Endothelial cell of hepatic sinusoid (primary cell): ENCODE data around the gene DNAJC13.

Experiments
- in situ Hi-C: cut with HindIII; loops from 2 replicates; pipeline ENCODE4 v1.10.0; 2017; ENCODE audit warnings: low sequenced_read_pairs

The DNAJC13 gene

DNA sequence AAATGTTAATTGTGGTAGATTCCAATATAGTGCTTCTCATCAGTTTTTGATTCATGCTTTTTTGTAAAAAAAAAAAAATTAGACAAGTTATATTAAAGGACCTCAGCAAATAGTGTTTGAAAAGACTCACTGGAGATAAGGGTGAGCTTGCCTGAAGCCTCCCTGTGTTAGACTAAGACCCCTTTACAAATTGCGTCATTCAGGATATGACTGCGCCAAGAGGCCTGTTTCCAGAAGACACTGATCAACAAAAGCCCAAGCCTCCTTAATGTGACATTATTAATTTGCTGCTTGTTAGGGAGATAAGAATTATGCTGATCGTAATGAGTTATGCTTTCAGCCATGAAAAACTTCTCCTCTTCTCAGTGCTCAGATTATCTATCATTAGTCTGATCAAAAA lies 13.0 kb upstream of the DNAJC13 start:
- in situ Hi-C loops = no loop called here

DNA sequence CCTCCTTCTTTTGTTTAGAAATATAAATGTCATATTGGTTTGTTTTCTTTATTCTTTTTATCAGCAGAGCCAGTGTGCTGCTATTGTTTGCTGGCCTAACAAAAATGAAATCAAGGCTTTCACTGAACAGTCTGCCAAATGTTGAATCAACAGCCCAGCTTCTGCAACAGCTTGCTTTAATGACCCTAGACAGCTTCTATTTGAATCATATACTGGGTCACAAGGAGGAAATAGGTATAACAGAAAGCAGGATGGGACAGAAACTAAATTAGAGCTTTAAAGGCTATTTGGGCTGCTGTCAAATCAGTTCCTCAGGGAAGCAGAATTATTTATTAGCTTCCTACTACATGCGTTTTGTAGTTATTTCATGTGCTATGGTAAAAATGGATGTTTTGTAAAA lies 12.1 kb upstream of the DNAJC13 start:
- in situ Hi-C loops = no loop called here

DNA sequence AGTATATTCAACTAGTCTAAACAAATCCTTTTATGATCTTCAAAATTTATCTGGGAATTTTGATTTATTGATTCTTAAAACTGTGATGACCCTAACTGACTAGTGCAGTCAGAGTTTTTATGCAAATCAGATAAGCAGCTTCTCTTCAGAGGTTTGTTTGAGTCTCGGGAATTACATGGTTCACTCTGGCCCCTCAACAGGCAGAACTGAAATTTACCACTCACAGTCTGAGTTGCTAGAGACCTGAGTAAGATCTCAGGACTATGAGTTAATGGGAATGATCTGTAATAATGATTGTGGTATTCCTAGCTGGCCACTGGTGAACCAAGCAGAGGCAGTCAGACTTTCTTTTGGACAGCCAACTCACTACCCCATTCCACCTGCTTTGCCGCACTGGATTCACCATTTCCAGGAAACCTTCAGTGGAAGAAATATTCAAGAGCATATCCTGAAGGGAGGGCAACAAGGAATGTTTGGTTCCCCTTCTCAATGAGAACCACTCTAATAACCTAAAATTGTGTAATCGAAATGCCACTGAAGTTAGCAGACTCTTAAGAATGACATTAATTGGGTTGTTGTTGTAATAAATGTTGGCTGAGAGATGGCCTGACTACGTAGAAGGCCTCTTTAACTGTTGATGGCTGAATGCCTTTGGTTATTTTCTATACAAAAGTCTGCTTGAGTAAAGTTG lies 11.5 kb upstream of the DNAJC13 start:
- in situ Hi-C loops = no loop called here

DNA sequence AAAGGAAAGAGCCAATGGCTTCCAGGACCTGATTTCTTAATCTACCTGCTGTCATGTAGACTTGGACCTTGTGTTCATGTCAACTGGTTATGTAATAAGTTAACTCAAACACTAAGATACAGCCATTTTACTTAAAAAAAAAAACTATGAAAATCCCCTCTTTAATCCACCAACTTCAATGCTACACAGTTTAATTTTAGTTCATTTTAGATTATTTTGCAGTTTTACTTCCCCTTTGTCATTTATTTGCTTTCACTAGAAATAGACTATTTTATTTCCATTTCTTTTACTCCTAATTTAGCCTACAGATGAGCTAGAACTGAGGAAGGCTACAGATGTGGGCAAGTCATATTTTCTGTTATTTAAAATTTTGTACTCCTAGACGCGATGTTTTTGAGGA lies 10.7 kb upstream of the DNAJC13 start:
- in situ Hi-C loops = no loop called here

DNA sequence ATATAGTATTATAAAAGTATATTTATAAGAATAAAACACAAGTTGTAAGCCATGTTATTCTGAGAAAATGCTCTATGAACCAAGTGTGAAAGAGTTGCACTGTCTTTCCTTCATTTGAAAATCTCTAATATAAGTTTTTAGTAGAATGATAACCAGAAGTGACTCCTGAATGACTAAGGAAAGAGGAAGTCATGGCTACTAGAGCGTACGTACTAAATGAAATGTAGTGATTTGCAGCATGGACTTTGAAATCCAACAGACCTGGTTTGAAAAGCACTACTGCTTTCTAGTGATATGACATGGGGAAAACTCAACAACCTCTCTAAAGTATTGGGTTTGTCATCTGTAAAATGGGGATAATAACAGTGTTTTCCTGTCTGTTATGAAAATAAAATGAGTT lies 10.3 kb upstream of the DNAJC13 start:
- in situ Hi-C loops = no loop called here

DNA sequence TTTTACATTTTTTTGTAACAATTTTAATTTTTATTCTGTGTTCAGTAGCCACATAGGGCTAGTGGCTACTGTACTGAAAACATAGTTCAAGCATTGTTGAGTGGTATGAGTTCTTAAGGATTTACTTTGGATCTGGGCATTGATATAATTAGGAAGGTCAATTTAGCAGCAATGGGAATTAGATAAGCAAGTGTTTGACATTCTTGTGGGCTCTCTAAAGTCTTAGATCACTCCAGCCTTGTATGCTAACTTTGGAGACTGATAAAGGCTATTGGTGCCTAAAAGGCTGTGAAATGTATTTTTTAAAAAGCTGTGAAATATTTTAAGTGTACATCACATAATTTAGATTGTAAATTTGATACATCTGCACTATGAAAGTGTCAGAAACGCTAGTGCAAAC lies 2.5 kb upstream of the DNAJC13 start:
- in situ Hi-C loops = loop anchor here (10.0 kb wide), 1 partner anchor 160 kb away; no protein-coding TSS in a partner anchor

DNA sequence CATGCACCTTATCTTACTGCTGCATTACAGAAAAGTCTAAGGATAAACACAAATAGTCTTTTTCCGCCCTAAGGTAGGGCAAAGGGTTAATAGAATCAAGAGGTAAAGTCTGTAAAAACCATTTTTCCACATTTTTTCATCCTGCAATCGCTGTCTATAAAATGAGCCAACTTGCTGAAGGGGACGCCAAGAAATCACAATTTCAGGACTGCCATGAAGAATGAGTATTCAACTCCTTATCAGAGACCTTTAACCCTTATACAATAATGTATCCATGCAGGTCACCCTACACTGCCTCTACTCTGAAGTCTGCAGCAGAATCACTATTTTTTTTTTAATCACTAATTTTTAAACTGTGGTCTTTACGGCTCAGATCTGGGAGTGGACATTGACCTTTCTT lies 1.1 kb upstream of the DNAJC13 start:
- in situ Hi-C loops = loop anchor here (10.0 kb wide), 1 partner anchor 161 kb away; no protein-coding TSS in a partner anchor

DNA sequence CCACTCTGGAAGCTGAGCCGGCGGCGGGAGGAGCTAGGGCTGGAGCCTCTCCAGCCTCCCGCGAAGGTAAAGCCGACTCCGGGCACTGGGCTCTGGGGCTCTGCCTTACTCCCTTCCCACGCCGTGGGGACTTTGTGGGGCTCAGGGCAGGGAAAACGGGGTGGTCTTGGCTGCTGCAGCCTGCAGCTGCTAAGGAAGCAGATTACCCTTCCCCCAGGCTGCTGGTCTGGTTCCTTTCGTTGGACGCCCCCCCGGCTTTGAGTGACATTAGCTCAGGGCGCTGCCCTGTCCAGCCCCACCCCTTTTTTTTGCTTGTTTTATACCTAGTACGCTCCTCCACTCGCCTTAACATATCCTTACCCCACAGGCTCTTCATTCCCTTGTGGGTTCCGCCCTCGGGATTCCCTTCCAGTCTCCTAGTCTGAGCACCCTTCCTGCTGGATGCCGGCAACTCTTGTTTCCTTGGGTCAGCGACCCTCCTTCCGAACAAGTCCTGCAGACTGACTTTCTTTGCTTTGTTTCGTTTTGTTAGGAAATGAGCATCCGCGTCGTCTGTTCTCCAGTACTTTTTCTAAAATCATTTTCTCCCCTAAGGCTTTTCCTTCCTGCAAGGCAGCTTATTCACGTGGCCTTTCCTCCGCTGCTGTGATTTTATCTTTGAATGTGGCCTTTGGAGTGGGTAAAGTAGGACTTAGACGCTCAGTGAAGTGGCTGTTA lies 551 bp downstream of the DNAJC13 start:
- in situ Hi-C loops = loop anchor here (10.0 kb wide), 1 partner anchor 163 kb away; no protein-coding TSS in a partner anchor

DNA sequence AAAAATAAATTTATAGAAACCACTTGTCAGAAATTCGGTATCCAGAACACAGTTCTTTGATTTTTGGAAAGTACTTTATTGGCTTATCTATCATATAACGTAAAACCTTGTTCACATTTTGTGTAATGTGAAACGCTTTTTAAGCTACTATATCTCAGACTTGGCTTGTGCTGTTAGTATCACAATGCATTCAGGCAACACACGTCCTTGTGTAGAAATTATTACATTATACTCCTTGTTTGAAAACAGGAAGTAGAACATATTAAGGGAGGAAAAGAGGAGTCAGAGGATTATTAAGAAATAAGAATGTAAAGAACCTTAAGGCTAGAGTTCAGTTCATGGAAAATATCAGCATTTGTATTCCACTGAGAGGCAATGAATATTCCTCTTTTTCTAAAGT lies 1.6 kb downstream of the DNAJC13 start:
- in situ Hi-C loops = loop anchor here (10.0 kb wide), 1 partner anchor 164 kb away; no protein-coding TSS in a partner anchor

DNA sequence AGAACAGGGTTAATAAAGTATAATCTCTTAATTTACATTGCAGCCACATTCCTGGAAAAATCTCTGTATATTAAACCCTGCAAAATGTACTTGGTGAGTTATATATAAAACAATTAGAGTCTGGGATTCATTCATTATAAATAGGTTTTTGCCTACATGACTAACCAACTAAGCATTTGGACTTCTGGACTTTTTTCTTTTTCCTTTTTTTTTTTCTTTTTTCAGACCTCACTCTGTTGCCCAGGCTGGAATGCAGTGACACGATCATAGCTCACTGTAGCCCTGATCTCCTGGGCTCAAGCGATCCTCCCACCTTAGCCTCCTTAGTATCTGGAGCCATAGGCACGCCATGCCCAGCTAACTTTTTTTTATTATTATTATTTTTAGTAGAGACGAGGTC lies 4.5 kb downstream of the DNAJC13 start:
- in situ Hi-C loops = no loop called here

DNA sequence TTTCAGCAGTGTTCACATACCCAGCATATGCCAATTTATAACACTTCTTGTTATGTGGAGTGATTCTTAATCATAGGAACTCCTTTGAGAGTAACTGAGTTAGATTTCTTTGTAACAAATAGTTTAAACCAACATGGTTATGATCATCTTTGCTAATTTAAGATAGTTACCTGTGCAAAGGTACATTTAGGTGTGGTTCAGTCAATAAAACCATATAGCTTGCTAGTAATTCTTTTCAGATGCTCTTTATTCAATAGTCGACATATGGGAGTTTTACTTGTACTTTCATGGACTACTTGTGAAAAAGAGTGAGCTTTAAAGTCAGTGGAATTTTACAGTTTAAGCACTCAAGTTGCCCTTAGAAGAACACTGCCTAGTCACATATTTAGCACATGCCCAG lies 5.2 kb downstream of the DNAJC13 start:
- in situ Hi-C loops = no loop called here

DNA sequence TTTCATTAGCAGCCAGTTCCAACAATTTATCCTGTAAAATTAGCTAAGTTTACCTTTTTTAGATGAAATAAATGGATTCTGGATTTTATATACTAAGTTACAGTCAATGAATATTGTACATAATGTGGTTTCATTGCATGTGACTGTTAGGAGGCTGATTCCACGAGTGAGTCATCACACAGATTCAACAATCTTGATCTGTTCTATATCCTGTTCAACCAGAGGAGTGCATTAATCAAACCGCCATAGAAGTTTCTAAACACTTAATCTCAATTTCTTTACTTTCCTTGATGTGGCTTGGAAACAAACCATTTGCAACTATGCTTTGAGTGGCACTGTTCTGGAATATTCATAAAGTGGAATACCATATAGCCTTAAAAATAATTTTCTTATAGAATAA lies 15.3 kb downstream of the DNAJC13 start:
- in situ Hi-C loops = no loop called here

DNA sequence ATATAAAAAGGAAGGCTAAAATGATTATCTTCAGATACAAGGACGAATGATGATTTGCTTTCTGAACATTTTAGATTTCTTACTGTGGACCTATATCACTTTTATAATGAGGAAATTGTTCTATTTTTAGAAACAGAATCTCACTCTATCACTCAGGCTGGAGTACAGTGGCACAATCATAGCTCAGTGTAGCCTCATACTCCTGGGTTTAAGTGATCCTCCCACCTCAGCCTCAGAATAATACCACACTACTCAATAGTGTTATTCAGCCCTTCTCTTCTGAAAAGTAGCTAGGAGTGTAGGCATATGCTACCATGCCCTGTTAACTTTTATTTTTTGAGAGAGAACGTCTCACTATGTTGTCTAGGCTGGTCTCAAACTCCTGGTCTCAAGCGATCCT lies 15.8 kb downstream of the DNAJC13 start:
- in situ Hi-C loops = no loop called here

DNA sequence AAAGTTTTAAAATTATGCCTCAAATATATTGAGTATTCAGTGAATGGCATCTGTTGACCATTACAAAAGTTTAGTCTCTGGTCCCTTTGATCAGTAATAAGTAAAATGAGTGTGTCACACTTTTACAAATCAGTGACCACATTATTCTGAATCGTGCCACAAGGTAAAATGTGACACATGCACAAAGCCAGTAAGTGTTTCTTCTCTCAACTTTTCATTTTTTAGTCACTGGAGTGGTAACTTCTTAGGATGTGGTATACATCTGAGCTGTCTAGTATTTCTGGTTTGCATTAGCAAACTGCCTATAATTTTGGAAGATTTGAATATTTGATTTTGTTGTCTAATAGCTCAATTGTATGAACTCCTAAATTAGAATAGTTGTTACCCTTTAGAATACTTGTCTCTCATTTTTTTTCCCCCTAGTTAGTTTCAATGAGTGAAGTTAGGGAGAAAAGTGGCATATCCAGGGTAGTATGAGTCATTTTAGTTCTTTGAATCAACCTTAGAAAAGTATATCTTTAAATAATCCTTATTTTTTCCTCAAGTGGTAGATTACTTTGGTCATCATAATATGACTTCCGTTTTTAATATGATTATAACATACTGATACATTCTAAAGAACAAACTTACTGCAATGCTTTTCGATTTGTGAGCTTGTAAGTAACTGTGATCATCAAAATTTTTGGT lies 18.1 kb downstream of the DNAJC13 start:
- in situ Hi-C loops = no loop called here

DNA sequence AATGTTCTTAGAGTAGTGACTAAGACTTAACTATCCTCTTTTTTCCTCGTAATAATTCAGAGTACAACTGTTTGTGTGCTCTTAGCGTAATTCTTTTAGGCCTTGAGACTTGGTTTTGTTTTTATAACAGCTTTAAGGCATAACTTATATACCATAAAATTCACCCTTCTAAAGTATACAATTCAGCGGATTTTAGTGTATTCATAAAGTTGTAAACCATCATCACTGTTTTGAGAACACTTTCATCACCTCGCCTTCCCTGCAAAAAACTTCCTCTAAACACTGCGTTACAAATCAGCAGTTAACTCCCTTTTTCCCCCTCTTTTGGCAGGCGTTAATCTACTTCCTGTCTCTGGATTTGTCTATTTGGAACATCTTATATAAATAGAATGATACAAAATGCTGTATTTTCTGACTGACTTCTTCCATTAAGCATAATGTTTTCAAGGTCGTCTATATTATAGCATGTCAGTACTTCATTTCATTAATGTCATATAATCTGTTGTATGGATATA lies 18.7 kb downstream of the DNAJC13 start:
- in situ Hi-C loops = no loop called here

DNA sequence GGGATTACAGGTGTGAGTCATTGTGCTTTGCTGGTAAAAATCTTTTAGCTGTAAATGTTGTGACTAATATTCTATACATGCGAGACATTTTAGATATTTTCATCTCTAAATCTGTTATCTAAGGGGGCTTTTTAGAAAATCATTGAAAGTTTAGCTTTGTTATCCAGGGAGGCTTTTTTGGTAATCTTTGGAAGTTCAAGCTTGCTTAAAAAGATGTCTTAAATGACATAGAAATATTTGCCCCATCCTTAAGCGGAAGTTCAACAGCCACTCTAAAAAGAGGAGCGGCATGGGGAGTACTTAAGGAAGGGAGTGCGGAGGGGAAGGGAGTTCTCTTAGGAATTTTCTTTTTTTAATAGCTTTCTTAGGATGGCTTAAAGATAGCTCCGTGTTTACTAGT lies 26.1 kb downstream of the DNAJC13 start:
- in situ Hi-C loops = no loop called here

DNA sequence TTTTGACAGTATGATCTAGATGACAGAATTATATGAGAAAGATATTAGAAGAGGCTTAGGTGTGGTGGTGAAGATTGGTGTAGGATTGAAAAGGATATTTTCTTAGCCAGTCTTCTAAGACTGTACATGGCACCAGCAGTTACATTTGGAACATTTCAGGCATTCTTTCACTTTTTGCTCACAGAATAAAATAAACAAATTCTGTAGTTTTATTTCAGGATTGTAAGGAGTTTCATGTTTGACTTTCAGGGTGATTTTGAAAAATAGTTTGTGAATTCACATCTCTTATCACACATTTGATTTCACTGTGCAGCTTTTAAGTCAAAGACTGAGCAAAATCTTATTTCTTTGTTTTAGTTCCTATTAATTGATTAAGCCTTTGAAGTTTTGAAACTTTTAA lies 27.1 kb downstream of the DNAJC13 start:
- in situ Hi-C loops = no loop called here

DNA sequence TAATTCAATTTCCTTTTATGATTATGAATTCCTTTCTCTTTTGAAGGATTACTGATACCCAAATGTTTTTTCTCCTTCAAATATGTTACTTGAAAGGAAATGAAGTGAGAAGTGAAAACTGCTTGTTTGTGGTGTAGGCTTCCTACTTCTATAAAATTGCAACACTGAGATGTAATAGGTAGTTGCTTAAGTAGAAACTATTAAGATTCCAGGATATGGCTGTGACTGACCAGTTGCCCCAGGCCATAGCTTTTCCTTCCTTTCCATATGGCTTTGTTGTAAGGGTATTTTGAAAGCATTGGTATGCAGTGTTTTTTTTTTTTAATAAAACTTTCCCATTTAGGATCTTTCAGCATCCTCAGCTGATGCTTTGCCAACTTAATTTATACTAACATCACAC lies 28.5 kb downstream of the DNAJC13 start:
- in situ Hi-C loops = no loop called here

DNA sequence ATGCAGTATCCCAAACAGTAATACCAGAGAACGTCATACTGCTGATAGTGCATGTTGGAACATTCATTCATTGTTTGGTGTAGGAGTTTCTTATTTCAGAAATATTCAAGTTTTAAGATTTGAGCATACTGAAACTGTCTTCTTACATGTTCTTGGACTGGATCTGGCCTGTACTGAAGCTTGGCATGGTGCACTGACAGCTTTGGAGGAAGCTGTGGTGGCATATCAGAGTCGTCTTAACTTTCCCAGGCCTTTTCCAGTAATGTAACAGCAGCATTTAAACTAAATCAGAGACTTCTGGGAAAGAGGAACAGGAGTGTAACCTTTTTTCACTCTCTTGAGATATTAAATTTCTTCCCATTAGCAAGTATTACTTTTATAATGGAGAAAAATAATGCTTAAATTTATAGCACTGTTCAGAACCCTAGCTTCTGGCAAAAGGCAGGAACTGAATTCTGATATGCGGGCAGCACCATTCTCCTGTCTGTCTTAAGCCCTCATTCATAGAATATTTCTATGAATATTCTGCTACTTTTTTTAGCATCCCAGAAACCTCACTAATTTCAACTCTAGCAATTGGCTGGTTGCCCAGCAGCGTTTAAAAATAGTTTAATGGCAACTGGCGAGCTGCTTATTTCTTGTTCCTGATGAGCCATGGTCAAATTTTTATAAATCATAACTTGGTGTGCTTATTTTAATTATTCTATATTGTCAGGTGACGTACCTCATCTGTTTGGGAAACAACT lies 31.1 kb downstream of the DNAJC13 start:
- in situ Hi-C loops = no loop called here

DNA sequence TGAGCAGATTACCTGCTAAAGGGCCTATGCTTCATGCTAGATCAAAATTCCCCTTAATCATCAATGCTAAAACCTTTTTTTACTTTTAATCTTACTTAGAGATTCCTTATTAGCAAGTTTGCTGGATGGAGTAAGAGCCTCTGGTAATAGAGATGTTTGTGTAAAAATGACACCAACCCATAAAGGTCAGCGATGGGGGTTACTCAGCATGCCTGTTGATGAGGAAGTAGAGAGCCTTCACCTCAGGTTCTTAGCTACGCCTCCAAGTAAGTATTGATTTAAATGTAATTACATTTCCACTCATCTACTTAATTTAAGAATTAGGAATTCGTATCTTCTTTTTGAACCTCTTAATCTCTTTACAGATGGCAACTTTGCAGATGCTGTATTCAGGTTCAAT lies 38.8 kb downstream of the DNAJC13 start:
- in situ Hi-C loops = no loop called here

DNA sequence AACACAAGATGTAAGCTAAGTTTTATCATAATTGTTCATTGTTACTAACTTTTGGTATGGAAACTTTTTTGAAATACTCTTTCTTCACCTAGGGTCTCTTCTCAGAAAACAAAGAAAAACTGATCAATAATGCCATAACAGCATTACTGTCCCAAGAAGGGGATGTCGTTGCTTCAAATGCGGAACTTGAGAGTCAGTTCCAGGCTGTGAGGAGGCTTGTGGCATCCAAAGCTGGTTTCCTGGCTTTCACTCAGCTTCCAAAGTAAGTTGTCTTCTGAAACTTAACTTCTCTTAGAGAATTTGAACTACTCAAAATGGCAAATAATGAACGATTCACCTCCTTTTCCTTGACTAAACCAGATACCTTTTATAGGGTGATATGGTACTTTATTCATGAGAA lies 39.3 kb downstream of the DNAJC13 start:
- in situ Hi-C loops = no loop called here
